SK-N-SH treated with all-trans-retinoic acid at 6 μM for 48 hours (cell line): ENCODE measurements around the gene STEAP2.

Source experiments
- ARNTL ChIP-seq: fragments of 450-650 bp; formaldehyde crosslinking; IDR thresholded peaks from 2 replicates; pipeline ENCODE4 v1.5.0; 2020; ENCODE audit warnings: low read depth, mild to moderate bottlenecking, moderate library complexity, borderline replicate concordance
- PATZ1 ChIP-seq: fragments of 250-450 bp; sonication (Bioruptor Pico); IDR thresholded peaks from 2 replicates; pipeline ENCODE4 v1.8.0; 2020; ENCODE audit warnings: mild to moderate bottlenecking, moderate library complexity, borderline replicate concordance
- ZNF565 ChIP-seq: fragments of 450-650 bp; formaldehyde crosslinking; conservative IDR thresholded peaks from 2 replicates; pipeline ENCODE4 v1.5.0; 2020; ENCODE audit warnings: low read depth, mild to moderate bottlenecking, moderate library complexity

GRCh38 chr7:90167361-90167760 lies 44.2 kb upstream of the STEAP2 start:
- TF ChIP-seq PATZ1 (CRISPR knock-in tag), result no peak
- no peak for TF ChIP-seq ARNTL (CRISPR knock-in tag)
- TF ChIP-seq ZNF565 (CRISPR knock-in tag), result no peak
